UCSD-AML1 (cell line): Measurements from ENCODE around the gene ASS1.
A peak's percentile ranks its signal among the peaks of the same experiment; 100 is the strongest.

ENCODE experiments used
- DNase-seq: peaks from one replicate; lab custom pipeline; 2025; ENCODE audit not compliant: unreplicated experiment; lab: John Stamatoyannopoulos, UW

The ASS1 gene

GRCh38 chr9:130451509-130452388 is 7.0 kb downstream of the ASS1 start:
- DNase-seq, result peak; percentile 43

GRCh38 chr9:130452835-130453234 is 8.1 kb downstream of the ASS1 start:
- no peak for DNase-seq

- no peak for DNase-seq
These were observed 8.7 kb downstream of the ASS1 start for GRCh38 chr9:130453487-130453886.

GRCh38 chr9:130454096-130454811 is 9.5 kb downstream of the ASS1 start:
- no peak for DNase-seq

- no peak for DNase-seq
These were observed 10.1 kb downstream of the ASS1 start for GRCh38 chr9:130454812-130455325.

- DNase-seq, result no peak
These were observed 13.5 kb downstream of the ASS1 start for GRCh38 chr9:130458027-130458803.

GRCh38 chr9:130458804-130459067 is 14.0 kb downstream of the ASS1 start:
- no peak for DNase-seq

- no peak for DNase-seq
These were observed 14.4 kb downstream of the ASS1 start for GRCh38 chr9:130459151-130459550.

GRCh38 chr9:130459941-130460669 is 15.3 kb downstream of the ASS1 start:
- no peak for DNase-seq

- peak; percentile 59 for DNase-seq
These were observed 16.5 kb downstream of the ASS1 start for GRCh38 chr9:130461218-130461630.

GRCh38 chr9:130461731-130462130 is 17.0 kb downstream of the ASS1 start:
- DNase-seq, result no peak

- DNase-seq, result no peak
These were observed 18.2 kb downstream of the ASS1 start for GRCh38 chr9:130462685-130463540.

- DNase-seq, result no peak
These were observed 19.3 kb downstream of the ASS1 start for GRCh38 chr9:130463763-130464745.

GRCh38 chr9:130465383-130466096 is 20.8 kb downstream of the ASS1 start:
- DNase-seq, result no peak

- DNase-seq, result no peak
These were observed 21.9 kb downstream of the ASS1 start for GRCh38 chr9:130466537-130467217.

- DNase-seq, result no peak
These were observed 22.6 kb downstream of the ASS1 start for GRCh38 chr9:130467316-130467715.

- no peak for DNase-seq
These were observed 23.8 kb downstream of the ASS1 start for GRCh38 chr9:130468566-130468965.

- DNase-seq, result no peak
These were observed 25.5 kb downstream of the ASS1 start for GRCh38 chr9:130470269-130470668.
